Measurements from ENCODE around the gene DRICH1. TPM values are rescaled to one million over a fixed set of nuclear protein-coding genes. Genes with fewer than 3 reads are reported as not detected.
A peak's percentile ranks its signal among the peaks of the same experiment; 100 is the strongest.
"Not testable (repeated sequence)": the region's sequence is repeated elsewhere in the genome, so short reads cannot be mapped to it uniquely, and the experiment has no call there.

The DRICH1 gene
- total RNA-seq, 2 experiments from 2014 or later: 0.41 to 0.65 TPM

- no peaks in the 10 kb centered on the region for H3K4me1 Mint-ChIP-seq
- no peak overlapping the region for H3K4me3 Mint-ChIP-seq
- H3K27ac Mint-ChIP-seq: no peak overlapping the region
- ATAC-seq (no peak), DNase-seq (no peak)
- ChIA-PET POLR2A (no interaction called here), CTCF (no interaction called here)
- H3K36me3 Mint-ChIP-seq (ENCODE audit: low read depth): peaks cover 5% of the 10 kb centered on the region
- no peaks in the 10 kb centered on the region for H3K27me3 Mint-ChIP-seq
- no peaks in the 10 kb centered on the region for H3K9me3 Mint-ChIP-seq (ENCODE audit: low read depth)
- intact Hi-C loops (cut with DNase I, micrococcal nuclease): no loop called here
Measured at GRCh38 chr22:23639661-23640060, 7.5 kb upstream of the DRICH1 start.

DNA sequence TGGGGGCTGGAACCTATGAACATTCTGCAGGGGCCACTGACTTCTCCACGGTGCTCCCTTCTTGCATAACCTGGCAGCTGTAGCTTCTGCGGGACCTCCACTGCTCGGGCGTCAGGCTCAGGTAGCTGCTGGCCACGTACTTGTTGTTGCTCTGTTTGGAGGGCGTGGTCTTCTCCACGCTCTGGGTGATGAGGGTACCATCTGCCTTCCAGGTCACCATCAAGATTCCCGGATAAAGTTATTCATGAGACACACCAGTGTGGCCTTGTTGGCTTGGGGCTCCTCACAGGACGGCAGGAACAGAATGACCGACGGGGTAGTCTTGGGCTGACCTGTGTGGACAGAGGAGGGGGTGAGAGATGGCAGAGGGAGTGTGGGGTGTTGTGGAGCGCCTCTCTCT lies 6.5 kb upstream of the DRICH1 start:
- Mint-ChIP-seq H3K27ac (no peak overlapping the region), H3K36me3 (ENCODE audit: low read depth) (peaks cover 7% of the 10 kb centered on the region), H3K4me3 (no peak overlapping the region), H3K27me3 (no peaks in the 10 kb centered on the region), H3K4me1 (no peaks in the 10 kb centered on the region), H3K9me3 (ENCODE audit: low read depth) (no peaks in the 10 kb centered on the region)
- ATAC-seq: no peak
- CTCF ChIA-PET: no interaction called here
- POLR2A ChIA-PET: no interaction called here
- intact Hi-C loops (cut with DNase I, micrococcal nuclease): no loop called here
- DNase-seq: no peak

- POLR2A ChIA-PET: interaction anchor here (0.6 kb wide), 1 partner anchor 869 kb away, joined by 7 read pairs; no protein-coding TSS in a partner anchor
- H3K4me1 Mint-ChIP-seq; H3K9me3 Mint-ChIP-seq (ENCODE audit: low read depth); H3K4me3 Mint-ChIP-seq; intact Hi-C loops (cut with DNase I, micrococcal nuclease); H3K27ac Mint-ChIP-seq; ATAC-seq; H3K36me3 Mint-ChIP-seq (ENCODE audit: low read depth); H3K27me3 Mint-ChIP-seq; DNase-seq: not testable (repeated sequence)
- CTCF ChIA-PET: interaction anchor here (0.7 kb wide), 1 partner anchor 43 kb away, joined by 3 read pairs; no protein-coding TSS in a partner anchor
Measured at GRCh38 chr22:23635291-23635690, 3.2 kb upstream of the DRICH1 start.

DNA sequence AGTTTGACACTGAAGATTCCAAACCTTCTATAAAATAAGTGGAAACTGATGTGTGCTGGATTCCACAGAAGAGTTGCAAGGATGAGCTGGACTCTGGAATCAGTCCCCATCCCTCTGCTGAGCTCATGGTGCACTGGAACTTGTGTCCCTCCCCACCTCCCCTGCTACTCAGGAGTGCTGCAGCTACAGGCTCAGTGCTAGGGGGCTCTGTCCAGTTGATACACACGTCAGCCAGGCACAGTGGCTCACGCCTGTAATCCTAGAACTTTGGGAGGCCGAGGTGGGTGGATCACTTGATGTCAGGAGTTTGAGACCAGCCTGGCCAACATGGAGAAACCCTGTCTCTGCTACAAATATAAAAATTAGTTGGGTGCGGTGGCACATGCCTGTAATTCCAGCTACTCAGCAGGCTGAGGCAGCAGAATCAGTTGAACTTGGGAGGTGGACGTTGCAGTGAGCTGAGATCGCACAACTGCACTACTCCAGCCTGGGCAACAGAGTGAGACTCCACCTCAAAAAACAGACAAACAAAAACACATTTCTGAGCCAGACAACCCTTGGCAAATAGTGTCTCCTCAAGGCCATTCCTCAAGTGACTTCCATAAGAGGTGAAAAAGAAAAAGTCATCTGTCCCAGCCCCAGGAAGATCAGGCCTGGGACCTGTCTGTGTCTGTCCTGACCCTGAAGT lies 3.9 kb downstream of the DRICH1 start:
- intact Hi-C loops (cut with DNase I, micrococcal nuclease): loop anchor here (5.0 kb wide), 2 partner anchors 139 to 219 kb away; partner anchors contain the start of gene CHCHD10 (in 1 of the 2)
- H3K27me3 Mint-ChIP-seq; H3K9me3 Mint-ChIP-seq (ENCODE audit: low read depth); H3K36me3 Mint-ChIP-seq (ENCODE audit: low read depth); H3K4me3 Mint-ChIP-seq; POLR2A ChIA-PET; H3K4me1 Mint-ChIP-seq; ATAC-seq; H3K27ac Mint-ChIP-seq; DNase-seq: not testable (repeated sequence)
- CTCF ChIA-PET: interaction anchor here (0.6 kb wide), 1 partner anchor 38 kb away, joined by 3 read pairs; no protein-coding TSS in a partner anchor

- H3K36me3 Mint-ChIP-seq (ENCODE audit: low read depth); H3K4me1 Mint-ChIP-seq; H3K9me3 Mint-ChIP-seq (ENCODE audit: low read depth); POLR2A ChIA-PET; H3K27me3 Mint-ChIP-seq; H3K4me3 Mint-ChIP-seq: not testable (repeated sequence)
- H3K27ac Mint-ChIP-seq: peak overlapping the region; percentile 16
- CTCF ChIA-PET: interaction anchor here (0.6 kb wide), 3 partner anchors 14 to 151 kb away, joined by 3 read pairs; no protein-coding TSS in a partner anchor
- DNase-seq (peak; percentile 78), ATAC-seq (peak; percentile 97)
- intact Hi-C loops (cut with DNase I, micrococcal nuclease): loop anchor here (1.0 to 5.0 kb wide), 3 partner anchors 139 to 220 kb away; partner anchors contain the start of gene CHCHD10 (in 1 of the 2)
Measured at GRCh38 chr22:23627401-23628055, 4.6 kb downstream of the DRICH1 start.

- DNase-seq: no peak
- ChIA-PET CTCF (no interaction called here), POLR2A (no interaction called here)
- no peak overlapping the region for H3K27ac Mint-ChIP-seq
- intact Hi-C loops (cut with DNase I, micrococcal nuclease): loop anchor here (5.0 kb wide), 2 partner anchors 141 to 221 kb away; partner anchors contain the start of gene CHCHD10 (in 1 of the 2)
- H3K9me3 Mint-ChIP-seq (ENCODE audit: low read depth): no peaks in the 10 kb centered on the region
- no peak for ATAC-seq
- no peaks in the 10 kb centered on the region for H3K4me1 Mint-ChIP-seq
- H3K27me3 Mint-ChIP-seq: no peaks in the 10 kb centered on the region
- no peaks in the 10 kb centered on the region for H3K36me3 Mint-ChIP-seq (ENCODE audit: low read depth)
- H3K4me3 Mint-ChIP-seq: no peak overlapping the region
Measured at GRCh38 chr22:23626286-23626975, 5.7 kb downstream of the DRICH1 start.

DNA sequence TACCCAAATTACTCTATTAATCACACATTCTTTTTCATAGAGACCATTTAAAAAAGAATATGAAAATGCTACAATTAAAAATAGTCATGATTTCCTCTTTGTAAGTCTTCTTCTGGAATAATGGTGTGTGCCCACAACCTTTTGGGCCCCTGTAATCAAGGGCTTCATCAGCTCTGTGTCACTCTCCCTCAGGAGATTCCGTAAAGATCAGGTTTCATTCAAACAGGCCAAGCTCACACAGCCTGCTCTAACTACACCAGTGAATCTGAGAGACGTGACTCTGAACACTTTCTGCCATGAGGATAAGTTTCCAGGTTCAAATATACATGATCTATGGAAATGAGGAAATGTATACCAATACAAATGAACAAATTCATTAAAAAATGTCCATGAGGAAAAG lies 9.5 kb downstream of the DRICH1 start:
- Mint-ChIP-seq H3K9me3 (ENCODE audit: low read depth) (no peaks in the 10 kb centered on the region), H3K4me3 (no peak overlapping the region), H3K36me3 (ENCODE audit: low read depth) (no peaks in the 10 kb centered on the region), H3K27ac (no peak overlapping the region), H3K4me1 (no peaks in the 10 kb centered on the region), H3K27me3 (no peaks in the 10 kb centered on the region)
- ChIA-PET CTCF (no interaction called here), POLR2A (no interaction called here)
- ATAC-seq: no peak
- no peak for DNase-seq
- intact Hi-C loops (cut with DNase I, micrococcal nuclease): no loop called here

GRCh38 chr22:23621916-23622315 lies 10.2 kb downstream of the DRICH1 start:
- DNase-seq; H3K36me3 Mint-ChIP-seq (ENCODE audit: low read depth); intact Hi-C loops (cut with DNase I, micrococcal nuclease); H3K27me3 Mint-ChIP-seq; H3K27ac Mint-ChIP-seq; CTCF ChIA-PET; H3K9me3 Mint-ChIP-seq (ENCODE audit: low read depth); H3K4me1 Mint-ChIP-seq; POLR2A ChIA-PET; H3K4me3 Mint-ChIP-seq; ATAC-seq: not testable (repeated sequence)

- Mint-ChIP-seq H3K9me3 (ENCODE audit: low read depth) (no peaks in the 10 kb centered on the region), H3K27ac (no peak overlapping the region), H3K4me1 (no peaks in the 10 kb centered on the region), H3K4me3 (no peak overlapping the region), H3K36me3 (ENCODE audit: low read depth) (no peaks in the 10 kb centered on the region), H3K27me3 (no peaks in the 10 kb centered on the region)
- CTCF ChIA-PET: no interaction called here
- POLR2A ChIA-PET: no interaction called here
- intact Hi-C loops (cut with DNase I, micrococcal nuclease): no loop called here
- DNase-seq (no peak), ATAC-seq (no peak)
Measured at GRCh38 chr22:23621082-23621780, 10.9 kb downstream of the DRICH1 start.

DNA sequence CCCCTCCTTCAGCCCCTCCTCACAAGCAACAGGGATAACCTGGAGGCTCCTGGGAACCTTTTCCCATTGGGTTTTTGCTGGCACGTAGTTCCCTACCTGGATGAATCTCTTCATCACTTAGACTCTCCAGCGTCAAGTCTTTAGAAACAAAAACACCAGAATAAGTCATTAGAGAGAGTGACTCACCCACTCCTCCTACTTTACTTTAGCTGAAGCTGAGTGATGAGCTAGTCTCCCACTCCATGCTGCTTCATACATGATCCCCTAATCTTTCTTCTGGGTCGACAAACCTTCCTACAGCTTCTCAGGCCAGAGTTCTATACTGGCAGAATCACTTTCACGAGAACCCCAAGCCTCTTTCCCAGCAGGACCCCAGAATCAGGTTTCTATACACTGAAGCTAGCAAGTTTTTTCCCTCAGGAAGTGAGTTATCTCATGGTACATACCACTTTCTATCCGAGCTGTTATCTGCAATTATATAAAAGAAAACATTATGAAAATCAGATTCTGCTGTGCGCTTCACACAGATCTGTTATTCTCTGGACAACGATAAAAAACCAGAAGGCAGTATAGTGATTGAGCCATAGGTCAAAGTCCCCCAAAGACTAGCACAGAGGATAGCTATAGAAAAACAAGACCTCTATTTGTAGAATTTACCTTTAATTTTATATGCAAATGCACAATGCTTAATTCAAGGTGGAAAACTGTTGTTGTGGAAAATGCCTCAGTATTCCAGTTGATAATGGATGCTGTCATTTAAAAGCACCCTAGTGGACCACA lies 18.7 kb downstream of the DRICH1 start:
- Mint-ChIP-seq H3K36me3 (ENCODE audit: low read depth) (peaks cover 2% of the 10 kb centered on the region), H3K9me3 (ENCODE audit: low read depth) (no peaks in the 10 kb centered on the region), H3K27me3 (no peaks in the 10 kb centered on the region), H3K4me3 (no peak overlapping the region), H3K27ac (no peak overlapping the region), H3K4me1 (peaks cover 4% of the 10 kb centered on the region)
- peak; percentile 57 for ATAC-seq
- no peak for DNase-seq
- POLR2A ChIA-PET: interaction anchor here (0.6 kb wide), 1 partner anchor 364 kb away, joined by 6 read pairs; no protein-coding TSS in a partner anchor
- CTCF ChIA-PET: interaction anchor here (1.1 kb wide), 1 partner anchor 22 kb away, joined by 4 read pairs; no protein-coding TSS in a partner anchor
- intact Hi-C loops (cut with DNase I, micrococcal nuclease): no loop called here
